Epithelial cell of proximal tubule (primary cell): ENCODE measurements around the gene AP5Z1. TPM values are rescaled to one million over a fixed set of nuclear protein-coding genes. Genes with fewer than 3 reads are reported as not detected.
"Not testable (repeated sequence)": the region's sequence is repeated elsewhere in the genome, so short reads cannot be mapped to it uniquely, and the experiment has no call there.

Experiments
- DNase-seq: peaks from one replicate; pipeline ENCODE4 v3.0.0-alpha.2; 2011; ENCODE audit warnings: low read depth
- H3K4me3 ChIP-seq: 2 replicates; pipeline ENCODE4 v1.5.1; 2011; ENCODE audit warnings: low read depth, mild to moderate bottlenecking, low read length
- CTCF ChIP-seq: conservative IDR thresholded peaks from 2 replicates; pipeline ENCODE4 v1.5.1; 2012; ENCODE audit warnings: low read depth, mild to moderate bottlenecking, low read length
- total RNA-seq: library from RNA; depleted of rRNA; stranded (reverse); fragments of >200 nt; gene quantifications from 2 replicates; pipeline ENCODE4 v1.2.3, GENCODE V29; 2015

Gene AP5Z1
- total RNA-seq, 1 donor from 2014 or later = 21.4 TPM

- TF ChIP-seq CTCF = no peak
- no peak for DNase-seq
- no peak overlapping the region for H3K4me3 ChIP-seq
These were observed 25.8 kb downstream of the AP5Z1 start for GRCh38 chr7:4800926-4801838.

- no peak for DNase-seq
- H3K4me3 ChIP-seq = no peak overlapping the region
- no peak for TF ChIP-seq CTCF
These were observed 26.4 kb downstream of the AP5Z1 start for GRCh38 chr7:4801839-4802231.

GRCh38 chr7:4802577-4802976 lies 27.2 kb downstream of the AP5Z1 start:
- not testable (repeated sequence) for DNase-seq, H3K4me3 ChIP-seq

GRCh38 chr7:4803397-4804241 lies 28.2 kb downstream of the AP5Z1 start:
- no peak overlapping the region for H3K4me3 ChIP-seq
- no peak for DNase-seq
- no peak for TF ChIP-seq CTCF

- no peak for DNase-seq
- no peak for TF ChIP-seq CTCF
- H3K4me3 ChIP-seq = no peak overlapping the region
These were observed 29.9 kb downstream of the AP5Z1 start for GRCh38 chr7:4805110-4805983.

- no peak for DNase-seq
- no peak overlapping the region for H3K4me3 ChIP-seq
- no peak for TF ChIP-seq CTCF
These were observed 30.5 kb downstream of the AP5Z1 start for GRCh38 chr7:4805984-4806300.

- TF ChIP-seq CTCF = no peak
- no peak overlapping the region for H3K4me3 ChIP-seq
- DNase-seq = no peak
These were observed 31.7 kb downstream of the AP5Z1 start for GRCh38 chr7:4806983-4807597.
